IMR-90 (cell line): ENCODE measurements around the gene LTBP1. TPM values are rescaled to one million over a fixed set of nuclear protein-coding genes. Genes with fewer than 3 reads are reported as not detected.
"Not testable (repeated sequence)": the region's sequence is repeated elsewhere in the genome, so short reads cannot be mapped to it uniquely, and the experiment has no call there.

Experiments
- ATAC-seq: fragments of 200-7000 bp; cut with Tn5 transposase; 2 replicates; pipeline ENCODE4 v1.9.1; 2020; ENCODE audit warnings: low read depth, mild to moderate bottlenecking, moderate library complexity
- BruUV-seq: library from RNA; stranded (reverse); fragments of 400-500 nt; replicated peaks from 2 replicates; lab custom pipeline; 2021; lab: Mats Ljungman, UMichigan
- CTCF ChIA-PET: fragments of 300-600 bp; formaldehyde crosslinking; extraction: SDS; loops from one replicate; lab custom pipeline; 2021; ENCODE audit warnings: antibody characterized with exemption; lab: Yijun Ruan, JAX
- POLR2A ChIA-PET: fragments of 300-600 bp; sonication (Branson Sonifier 250); formaldehyde crosslinking; loops from one replicate; lab custom pipeline; 2022; ENCODE audit warnings: antibody characterized with exemption; ENCODE audit not compliant: unreplicated experiment; lab: Charles Lee
- DNase-seq: peaks from one replicate; pipeline ENCODE4 v3.0.0; 2013
- H2AFZ ChIP-seq: replicated peaks from 2 replicates; pipeline ENCODE3; 2013; ENCODE audit warnings: low read length, mild to moderate bottlenecking; ENCODE audit not compliant: poor library complexity
- H2AK5ac ChIP-seq: 2 replicates; pipeline ENCODE4 v1.6.1; 2013; ENCODE audit warnings: low read depth, low read length, inconsistent platforms
- H2AK9ac ChIP-seq: replicated peaks from 2 replicates; pipeline ENCODE3; 2013; ENCODE audit warnings: mild to moderate bottlenecking, low read depth, low read length, moderate library complexity; ENCODE audit not compliant: poor library complexity
- H2BK120ac ChIP-seq: 2 replicates; pipeline ENCODE4 v1.6.1; 2013; ENCODE audit warnings: low read depth, low read length, inconsistent platforms
- H2BK15ac ChIP-seq: 3 replicates; pipeline ENCODE4 v1.6.1; 2013; ENCODE audit warnings: low read depth, low read length, inconsistent platforms
- H2BK20ac ChIP-seq: 2 replicates; pipeline ENCODE4 v1.6.1; 2013; ENCODE audit warnings: low read depth, mild to moderate bottlenecking, inconsistent platforms, low read length, moderate library complexity
- H2BK5ac ChIP-seq: 2 replicates; pipeline ENCODE4 v1.6.1; 2013; ENCODE audit warnings: mild to moderate bottlenecking, low read depth, low read length, inconsistent platforms; ENCODE audit not compliant: poor library complexity, severe bottlenecking
- H3K14ac ChIP-seq: replicated peaks from 2 replicates; pipeline ENCODE4 v1.6.1; 2013; ENCODE audit warnings: low read depth, low read length, inconsistent platforms
- H3K18ac ChIP-seq: 2 replicates; pipeline ENCODE4 v1.6.1; 2013; ENCODE audit warnings: low read depth, low read length, control low read depth
- H3K23ac ChIP-seq: 2 replicates; pipeline ENCODE4 v1.6.1; 2013; ENCODE audit warnings: low read depth, low read length, inconsistent platforms
- H3K27ac ChIP-seq: 2 replicates; pipeline ENCODE4 v1.5.1; 2013; ENCODE audit warnings: mild to moderate bottlenecking, control low read depth, low read length; ENCODE audit not compliant: insufficient read depth
- H3K27me3 ChIP-seq: 2 replicates; pipeline ENCODE4 v1.6.1; 2013; ENCODE audit warnings: low read length; ENCODE audit not compliant: control insufficient read depth, insufficient read depth
- H3K36me3 ChIP-seq: 2 replicates; pipeline ENCODE4 v1.6.1; 2013; ENCODE audit warnings: low read length, mixed read lengths; ENCODE audit not compliant: control insufficient read depth, insufficient read depth
- H3K4ac ChIP-seq: 2 replicates; pipeline ENCODE4 v1.6.1; 2013; ENCODE audit warnings: low read depth, low read length, inconsistent platforms
- H3K4me1 ChIP-seq: 2 replicates; pipeline ENCODE4 v1.6.1; 2013; ENCODE audit warnings: low read length, mixed read lengths; ENCODE audit not compliant: control insufficient read depth, insufficient read depth
- H3K4me2 ChIP-seq: 2 replicates; pipeline ENCODE4 v1.6.1; 2013; ENCODE audit warnings: low read depth, mild to moderate bottlenecking, control low read depth, low read length, moderate library complexity
- H3K4me3 ChIP-seq: 2 replicates; pipeline ENCODE4 v1.5.1; 2013; ENCODE audit warnings: low read depth, mild to moderate bottlenecking, control low read depth, low read length, moderate library complexity; ENCODE audit not compliant: insufficient read depth
- H3K56ac ChIP-seq: 2 replicates; pipeline ENCODE4 v1.6.1; 2013; ENCODE audit warnings: low read length, inconsistent platforms; ENCODE audit not compliant: insufficient read depth; ENCODE audit errors: extremely low read depth
- H3K79me1 ChIP-seq, 2 experiments: 2 replicates each; pipeline ENCODE4 v1.6.1; 2013; ENCODE audit warnings: low read length in 2 of 2, inconsistent platforms in 1 of 2, low read depth in 1 of 2
- H3K9ac ChIP-seq: 2 replicates; pipeline ENCODE4 v1.6.1; 2013; ENCODE audit warnings: low read depth, low read length, control low read depth
- H3K9me1 ChIP-seq: 2 replicates; pipeline ENCODE4 v1.6.1; 2013; ENCODE audit warnings: low read length, inconsistent platforms; ENCODE audit not compliant: insufficient read depth
- H3K9me3 ChIP-seq: 2 replicates; pipeline ENCODE4 v1.6.1; 2013; ENCODE audit warnings: low read length; ENCODE audit not compliant: control insufficient read depth, insufficient read depth
- H4K20me1 ChIP-seq: 2 replicates; pipeline ENCODE4 v1.6.1; 2013; ENCODE audit warnings: low read length, inconsistent platforms; ENCODE audit not compliant: insufficient read depth
- H4K5ac ChIP-seq: 2 replicates; pipeline ENCODE4 v1.6.1; 2013; ENCODE audit warnings: mild to moderate bottlenecking, low read depth, low read length, control low read depth
- H4K8ac ChIP-seq, 2 experiments: 2 replicates each; pipeline ENCODE4 v1.6.1; 2013; ENCODE audit warnings: low read depth in 2 of 2, low read length in 2 of 2, control low read depth in 1 of 2, inconsistent platforms in 1 of 2
- H4K91ac ChIP-seq: 2 replicates; pipeline ENCODE4 v1.6.1; 2013; ENCODE audit warnings: low read depth, low read length, inconsistent platforms; ENCODE audit not compliant: insufficient read depth
- WGBS, 2 experiments: methylation state at CpG; one replicate each; pipeline versions ENCODE4 v1.1.5 to v1.1.7; 2013; ENCODE audit warnings: missing lambda C conversion rate in 2 of 2; ENCODE audit not compliant: insufficient read length in 1 of 2; ENCODE audit errors: extremely low coverage in 2 of 2; 5-methylcytosine and 5-hydroxymethylcytosine counted together
- dilution Hi-C: fragments of 300-500 bp; cut with HindIII; formaldehyde crosslinking; loops from one replicate; pipeline ENCODE4 v1.14.3; 2018; ENCODE audit warnings: low sequenced_read_pairs; ENCODE audit not compliant: unreplicated experiment
- in situ Hi-C: fragments of 300-500 bp; cut with MboI; formaldehyde crosslinking; loops from 3 replicates; pipeline ENCODE4 v1.14.3; 2019; ENCODE audit warnings: low sequenced_read_pairs, inconsistent platforms, mixed read lengths
- intact Hi-C: fragments of 100-400 bp; cut with micrococcal nuclease; formaldehyde crosslinking; loops from 2 replicates; pipeline ENCODE4 v1.10.0; 2022
- polyA plus RNA-seq, 3 experiments: library from polyadenylated mRNA; depleted of rRNA; stranded (reverse); fragments of >200 nt; gene quantifications; 2 replicates each; pipeline ENCODE4 v1.2.3, GENCODE V29; 2012; ENCODE audit warnings: low replicate concordance in 1 of 3
- total RNA-seq: library from RNA; depleted of rRNA; stranded (reverse); fragments of >200 nt; gene quantifications from 2 replicates; pipeline ENCODE4 v1.2.3, GENCODE V29; 2012

LTBP1 gene
- total and polyA plus RNA-seq, 2 of the 4 experiments (the other 2 are of a cell fraction) = 235 to 326 TPM

DNA sequence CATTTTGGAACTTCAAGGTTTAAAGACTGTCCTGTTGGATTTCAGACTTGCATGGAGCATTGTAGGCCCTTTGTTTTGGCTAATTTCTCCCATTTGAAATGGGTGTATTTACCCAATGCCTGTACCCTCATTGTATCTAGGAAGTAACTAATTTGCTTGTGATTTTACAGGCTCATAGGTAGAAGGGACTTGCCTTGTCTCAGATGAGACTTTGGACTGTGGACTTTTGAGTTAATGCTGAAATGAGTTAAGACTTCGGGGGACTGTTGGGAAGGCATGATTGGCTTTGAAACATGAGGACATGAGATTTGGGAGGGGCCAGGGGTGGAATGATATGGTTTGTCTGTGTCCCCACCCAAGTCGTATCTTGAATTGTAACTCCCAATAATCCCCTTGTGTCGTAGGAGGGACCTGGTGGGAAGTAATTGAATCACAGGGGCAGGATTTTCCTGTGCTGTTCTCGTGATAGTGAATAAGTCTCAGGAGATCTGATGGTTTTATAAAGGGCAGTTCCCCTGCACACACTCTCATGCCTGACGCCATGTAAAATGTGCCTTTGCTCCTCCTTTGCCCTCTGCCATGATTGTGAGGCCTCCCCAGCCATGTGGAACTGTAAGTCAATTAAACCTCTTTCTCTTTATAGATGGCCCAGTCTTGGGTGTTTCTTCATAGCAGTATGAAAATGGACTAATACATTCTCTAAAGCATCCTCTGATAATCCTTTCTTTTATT, 36.6 kb downstream of the LTBP1 start:
- H3K9me3 ChIP-seq, H3K4ac ChIP-seq, H2AK9ac ChIP-seq, in situ Hi-C loops, H3K27ac ChIP-seq, H2BK20ac ChIP-seq, H3K4me2 ChIP-seq, H3K14ac ChIP-seq, H3K9me1 ChIP-seq, H3K36me3 ChIP-seq, H3K4me3 ChIP-seq, H3K23ac ChIP-seq, H2BK120ac ChIP-seq, H2AK5ac ChIP-seq, POLR2A ChIA-PET, H3K4me1 ChIP-seq, H4K5ac ChIP-seq, H3K9ac ChIP-seq, H2BK5ac ChIP-seq, dilution Hi-C loops, H4K8ac ChIP-seq, CTCF ChIA-PET, H2BK15ac ChIP-seq, H4K91ac ChIP-seq, H3K56ac ChIP-seq, H3K27me3 ChIP-seq, BruUV-seq, ATAC-seq, H2AFZ ChIP-seq, intact Hi-C loops, DNase-seq, H3K18ac ChIP-seq, H4K20me1 ChIP-seq: not testable (repeated sequence)
- no CpG with 5 or more reads among the region's 5 CpGs for WGBS, 2 experiments
- peaks cover 11 to 31% of the 10 kb centered on the region in 2 experiments; a peak in 3 of 4 replicates for H3K79me1 ChIP-seq
